Thoracic aorta (tissue), 2 donors: ENCODE data around the gene NUP107. TPM values are rescaled to one million over a fixed set of nuclear protein-coding genes. Genes with fewer than 3 reads are reported as not detected.

Source experiments
- ATAC-seq: fragments of 150-250 bp; one replicate; pipeline ENCODE4 v1.8.0; 2017; ENCODE audit warnings: low read depth; ENCODE audit not compliant: insufficient number of reproducible peaks, low FRiP score
- DNase-seq: peaks from one replicate; pipeline ENCODE4 v3.0.0-alpha.2; 2020; ENCODE audit warnings: low spot score
- H3K27ac ChIP-seq, 2 donors: fragments of 200-600 bp; sonication (generic); 1 replicate in 1 of 2; 2 replicates in 1 of 2; pipeline ENCODE4 v1.5.1; 2016; ENCODE audit warnings: mild to moderate bottlenecking in 2 of 2, moderate library complexity in 2 of 2
- H3K27me3 ChIP-seq: fragments of 200-600 bp; sonication (generic); replicated peaks from 2 replicates; pipeline ENCODE4 v1.6.0; 2016; ENCODE audit warnings: mild to moderate bottlenecking; ENCODE audit not compliant: insufficient read depth
- H3K36me3 ChIP-seq: fragments of 200-600 bp; sonication (generic); one replicate; pipeline ENCODE4 v1.5.1; 2016
- H3K4me1 ChIP-seq, 2 donors: fragments of 200-600 bp; sonication (generic); 1 replicate in 1 of 2; 2 replicates in 1 of 2; pipeline versions ENCODE4 v1.5.1 to v1.6.0; 2016; ENCODE audit warnings: low read depth in 2 of 2, mild to moderate bottlenecking in 1 of 2; ENCODE audit not compliant: control insufficient read depth in 1 of 2
- H3K4me3 ChIP-seq: fragments of 200-600 bp; sonication (generic); 2 replicates; pipeline ENCODE4 v1.5.1; 2016; ENCODE audit warnings: mild to moderate bottlenecking
- H3K9me3 ChIP-seq: fragments of 200-600 bp; sonication (generic); 2 replicates; pipeline ENCODE4 v1.5.1; 2016
- CTCF ChIP-seq: fragments of 200-600 bp; sonication (generic); IDR thresholded peaks from one replicate; pipeline ENCODE4 v1.5.1; 2019; ENCODE audit warnings: antibody characterized with exemption
- total RNA-seq, 2 donors: library from RNA; depleted of rRNA; stranded (reverse); fragments of >200 nt; gene quantifications; one replicate each; pipeline versions ENCODE4 v1.1.0 to v1.2.3, GENCODE V29; 2016

NUP107 gene
- total RNA-seq, 2 donors from 2014 or later = 28.0 to 45.4 TPM

- no peaks in the 10 kb centered on the region for H3K9me3 ChIP-seq
- H3K4me1 ChIP-seq = no peaks in the 10 kb centered on the region
- no peak overlapping the region for H3K27ac ChIP-seq
- DNase-seq (no peak), ATAC-seq (no peak)
- no peak overlapping the region for H3K4me3 ChIP-seq
- no peaks in the 10 kb centered on the region for H3K27me3 ChIP-seq
- no peak for TF ChIP-seq CTCF
- H3K36me3 ChIP-seq = no peaks in the 10 kb centered on the region
Observed at GRCh38 chr12:68667291-68667690, 19.5 kb upstream of the NUP107 start.

GRCh38 chr12:68667896-68668295 lies 18.9 kb upstream of the NUP107 start:
- H3K27ac ChIP-seq = no peak overlapping the region
- no peak overlapping the region for H3K4me3 ChIP-seq
- H3K4me1 ChIP-seq = no peaks in the 10 kb centered on the region
- no peaks in the 10 kb centered on the region for H3K27me3 ChIP-seq
- DNase-seq (no peak), ATAC-seq (no peak)
- TF ChIP-seq CTCF = no peak
- no peaks in the 10 kb centered on the region for H3K9me3 ChIP-seq
- no peaks in the 10 kb centered on the region for H3K36me3 ChIP-seq

- ATAC-seq (no peak), DNase-seq (no peak)
- Histone ChIP-seq H3K36me3 (no peaks in the 10 kb centered on the region), H3K27me3 (no peaks in the 10 kb centered on the region), H3K27ac (no peak overlapping the region), H3K9me3 (no peaks in the 10 kb centered on the region), H3K4me1 (no peaks in the 10 kb centered on the region), H3K4me3 (no peak overlapping the region)
- no peak for TF ChIP-seq CTCF
Observed at GRCh38 chr12:68671179-68671578, 15.6 kb upstream of the NUP107 start.

GRCh38 chr12:68673788-68674187 lies 13.0 kb upstream of the NUP107 start:
- Histone ChIP-seq H3K4me1 (no peaks in the 10 kb centered on the region), H3K4me3 (no peak overlapping the region), H3K27me3 (no peaks in the 10 kb centered on the region), H3K36me3 (no peaks in the 10 kb centered on the region), H3K9me3 (no peaks in the 10 kb centered on the region), H3K27ac (no peak overlapping the region)
- DNase-seq (no peak), ATAC-seq (no peak)
- no peak for TF ChIP-seq CTCF

GRCh38 chr12:68674376-68674775 lies 12.4 kb upstream of the NUP107 start:
- Histone ChIP-seq H3K27ac (no peak overlapping the region), H3K36me3 (no peaks in the 10 kb centered on the region), H3K4me3 (no peak overlapping the region), H3K4me1 (no peaks in the 10 kb centered on the region), H3K9me3 (no peaks in the 10 kb centered on the region), H3K27me3 (no peaks in the 10 kb centered on the region)
- ATAC-seq = no peak
- no peak for DNase-seq
- TF ChIP-seq CTCF = no peak
